GM10266 (cell line): ENCODE measurements around the gene TENM3.

Source experiments
- DNase-seq: peaks from one replicate; pipeline ENCODE4 v3.0.0; 2012; ENCODE audit errors: extremely low spot score
- CTCF ChIP-seq: IDR thresholded peaks from 2 replicates; pipeline ENCODE4 v1.5.1; 2012; ENCODE audit warnings: mild to moderate bottlenecking, low read depth; ENCODE audit not compliant: control insufficient read depth, insufficient read depth; ENCODE audit errors: missing control alignments

Gene TENM3

DNA sequence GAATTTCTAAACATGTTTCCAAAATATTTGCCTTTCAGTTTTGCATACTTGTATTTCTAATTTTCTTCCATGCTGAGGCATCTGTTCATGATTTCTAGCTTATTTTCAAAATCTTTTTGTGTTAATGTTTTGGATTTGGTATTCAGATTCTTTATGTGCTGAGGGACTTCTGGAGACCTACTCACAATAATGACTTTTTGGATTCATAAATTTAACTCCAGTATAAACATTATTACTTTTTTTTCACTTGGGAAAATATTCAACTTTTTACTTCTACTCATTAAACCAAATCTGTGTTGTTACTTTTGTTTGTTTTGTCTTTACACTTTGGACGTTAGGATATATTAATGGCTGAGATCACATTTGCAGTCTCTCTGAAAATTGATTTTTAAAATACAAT is 183.7 kb downstream of the TENM3 start:
- TF ChIP-seq CTCF: no peak
- DNase-seq: no peak

DNA sequence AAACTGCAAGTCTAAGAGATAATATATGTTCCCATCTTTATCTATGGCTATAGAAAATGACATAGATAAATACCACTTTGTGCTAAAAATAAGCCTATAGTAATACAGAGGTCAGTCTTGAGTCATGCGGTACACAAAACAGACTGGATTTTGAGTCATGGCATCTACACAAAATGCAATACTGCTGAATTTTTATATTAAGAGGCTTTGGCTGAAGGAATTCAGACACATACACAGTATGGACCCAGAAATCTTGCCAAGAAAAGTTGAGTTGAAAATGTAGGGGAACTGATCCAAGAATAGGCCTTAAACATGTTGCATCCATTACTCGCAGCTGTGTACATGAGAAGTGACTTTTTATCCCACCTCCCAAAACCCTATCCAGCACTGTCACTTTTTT is 184.4 kb downstream of the TENM3 start:
- no peak for TF ChIP-seq CTCF
- DNase-seq: no peak

- DNase-seq: no peak
- no peak for TF ChIP-seq CTCF
Observed at GRCh38 chr4:182429896-182430295, 186.7 kb downstream of the TENM3 start.

- DNase-seq: no peak
- no peak for TF ChIP-seq CTCF
Observed at GRCh38 chr4:182432819-182433218, 189.6 kb downstream of the TENM3 start.

GRCh38 chr4:182434720-182435119 is 191.5 kb downstream of the TENM3 start:
- no peak for DNase-seq
- TF ChIP-seq CTCF: no peak

- no peak for TF ChIP-seq CTCF
- DNase-seq: no peak
Observed at GRCh38 chr4:182435401-182435800, 192.2 kb downstream of the TENM3 start.

DNA sequence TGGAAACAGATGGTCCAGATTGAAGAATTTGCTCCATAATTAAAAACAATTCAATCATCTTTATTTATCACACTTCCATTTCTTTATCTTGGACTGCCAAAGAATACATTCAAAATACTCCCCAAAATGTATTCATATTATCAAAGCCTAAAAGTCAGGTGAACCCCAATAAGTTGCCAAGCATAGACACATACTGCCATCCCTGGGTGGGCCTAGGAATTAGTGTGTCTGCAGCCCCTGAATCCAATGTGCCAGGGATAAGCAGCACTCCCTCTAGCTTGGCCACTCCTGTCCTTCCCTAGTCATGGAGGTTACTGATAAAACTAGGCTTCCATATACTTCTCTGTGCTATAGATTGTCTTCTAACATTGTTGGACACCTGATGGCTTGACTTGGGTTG is 199.9 kb downstream of the TENM3 start:
- TF ChIP-seq CTCF: no peak
- no peak for DNase-seq
